Gastroesophageal sphincter (tissue), 4 donors: ENCODE results near the gene ARHGAP8. TPM values are rescaled to one million over a fixed set of nuclear protein-coding genes. Genes with fewer than 3 reads are reported as not detected.

Experiments
- ATAC-seq: fragments of 150-250 bp; one replicate; pipeline ENCODE4 v1.9.1; 2016; ENCODE audit warnings: mild to moderate bottlenecking, moderate library complexity
- H3K27ac ChIP-seq, 4 donors: fragments of 200-600 bp; sonication (generic) in 3 of 4; 1 replicate in 3 of 4; 2 replicates in 1 of 4; pipeline ENCODE4 v1.5.1; 2016 to 2019
- H3K27me3 ChIP-seq: fragments of 200-600 bp; sonication (generic); one replicate; pipeline ENCODE4 v1.5.1; 2019
- H3K36me3 ChIP-seq, 2 donors: fragments of 200-600 bp; sonication (generic); one replicate each; pipeline ENCODE4 v1.5.1; 2019; ENCODE audit warnings: control low read depth in 1 of 2
- H3K4me1 ChIP-seq, 3 donors: fragments of 200-600 bp; sonication (generic); 1 replicate in 2 of 3; 2 replicates in 1 of 3; pipeline ENCODE4 v1.5.1; 2016 to 2019; ENCODE audit warnings: control low read depth in 2 of 3
- H3K4me3 ChIP-seq, 2 donors: fragments of 200-600 bp; sonication (generic); one replicate each; pipeline ENCODE4 v1.5.1; 2019; ENCODE audit warnings: mild to moderate bottlenecking in 1 of 2, moderate library complexity in 1 of 2
- H3K9me3 ChIP-seq, 3 donors: fragments of 200-600 bp; sonication (generic); one replicate each; pipeline ENCODE4 v1.5.1; 2017 to 2019; ENCODE audit warnings: control low read depth in 2 of 3
- EP300 ChIP-seq: sonication (generic); formaldehyde crosslinking; IDR thresholded peaks from one replicate; pipeline ENCODE4 v1.6.1; 2017; ENCODE audit warnings: antibody characterized with exemption, mild to moderate bottlenecking
- POLR2A ChIP-seq, 2 donors: fragments of 450-650 bp; IDR thresholded peaks; one replicate each; pipeline ENCODE4 v1.6.1; 2017; ENCODE audit warnings: antibody characterized with exemption in 2 of 2, mild to moderate bottlenecking in 2 of 2, moderate library complexity in 1 of 2
- POLR2AphosphoS5 ChIP-seq: sonication (generic); formaldehyde crosslinking; IDR thresholded peaks from one replicate; pipeline ENCODE4 v1.6.1; 2017; ENCODE audit warnings: antibody characterized with exemption
- WGBS, 2 donors: methylation state at CpG; one replicate each; pipeline ENCODE4 v1.1.5; 2018; ENCODE audit warnings: low coverage in 1 of 2; 5-methylcytosine and 5-hydroxymethylcytosine counted together
- total RNA-seq, 4 donors: library from RNA; depleted of rRNA; stranded (reverse); fragments of >200 nt; gene quantifications; one replicate each; pipeline ENCODE4 v1.1.0, GENCODE V29; 2016
- TF ChIP-seq, protein P1 (sequence below), 4 experiments: fragments of 200-600 bp in 2 of 4; fragments of 450-650 bp in 2 of 4; sonication (generic) in 1 of 4; IDR thresholded peaks; one replicate each; pipeline ENCODE4 v1.5.1; 2017 to 2019; ENCODE audit warnings: antibody characterized with exemption in 4 of 4, mild to moderate bottlenecking in 2 of 4, moderate library complexity in 2 of 4

ARHGAP8 gene
- total RNA-seq, 4 donors from 2014 or later: 0.31 to 1.6 TPM; not detected in 2

DNA sequence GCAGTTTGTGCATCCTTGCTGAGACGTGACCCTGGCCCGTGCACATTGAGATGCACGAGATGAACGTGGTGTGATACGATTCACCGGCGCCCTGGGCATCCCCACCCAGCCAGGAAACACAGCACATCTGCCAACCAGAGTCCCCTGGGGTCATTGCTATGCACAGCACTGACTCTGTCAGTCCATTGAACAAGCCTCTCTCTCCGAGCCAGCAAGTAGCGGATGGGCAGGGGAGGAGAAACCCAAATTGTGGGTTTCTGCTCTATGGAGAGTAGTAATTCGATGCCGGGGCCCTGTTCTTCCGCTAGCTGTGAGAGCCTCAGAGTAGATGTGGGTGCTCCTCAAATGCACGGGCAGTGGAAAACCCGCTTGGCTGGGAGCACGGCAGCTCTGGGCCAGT is 85.1 kb downstream of the ARHGAP8 start:
- H3K27ac ChIP-seq: no peak overlapping the region
- H3K4me1 ChIP-seq: no peaks in the 10 kb centered on the region
- peaks cover 54% of the 10 kb centered on the region for H3K27me3 ChIP-seq
- no peak for ATAC-seq
- H3K4me3 ChIP-seq: no peak overlapping the region
- no peak for TF ChIP-seq POLR2A (IDR thresholded peaks at IDR 0.05)
- no peak for TF ChIP-seq POLR2AphosphoS5
- TF ChIP-seq EP300: no peak
- TF ChIP-seq, protein P1, sequence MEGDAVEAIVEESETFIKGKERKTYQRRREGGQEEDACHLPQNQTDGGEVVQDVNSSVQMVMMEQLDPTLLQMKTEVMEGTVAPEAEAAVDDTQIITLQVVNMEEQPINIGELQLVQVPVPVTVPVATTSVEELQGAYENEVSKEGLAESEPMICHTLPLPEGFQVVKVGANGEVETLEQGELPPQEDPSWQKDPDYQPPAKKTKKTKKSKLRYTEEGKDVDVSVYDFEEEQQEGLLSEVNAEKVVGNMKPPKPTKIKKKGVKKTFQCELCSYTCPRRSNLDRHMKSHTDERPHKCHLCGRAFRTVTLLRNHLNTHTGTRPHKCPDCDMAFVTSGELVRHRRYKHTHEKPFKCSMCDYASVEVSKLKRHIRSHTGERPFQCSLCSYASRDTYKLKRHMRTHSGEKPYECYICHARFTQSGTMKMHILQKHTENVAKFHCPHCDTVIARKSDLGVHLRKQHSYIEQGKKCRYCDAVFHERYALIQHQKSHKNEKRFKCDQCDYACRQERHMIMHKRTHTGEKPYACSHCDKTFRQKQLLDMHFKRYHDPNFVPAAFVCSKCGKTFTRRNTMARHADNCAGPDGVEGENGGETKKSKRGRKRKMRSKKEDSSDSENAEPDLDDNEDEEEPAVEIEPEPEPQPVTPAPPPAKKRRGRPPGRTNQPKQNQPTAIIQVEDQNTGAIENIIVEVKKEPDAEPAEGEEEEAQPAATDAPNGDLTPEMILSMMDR (IDR thresholded peaks at IDR 0.05): no peak
- H3K36me3 ChIP-seq: no peaks in the 10 kb centered on the region
- peaks cover 0 to 32% (median 0%) of the 10 kb centered on the region in 3 donors for H3K9me3 ChIP-seq
- 72% methylated on average over 6 of the region's 15 CpGs; no CpG with 5 or more reads in 1 of the 2 donors for WGBS, 2 donors

DNA sequence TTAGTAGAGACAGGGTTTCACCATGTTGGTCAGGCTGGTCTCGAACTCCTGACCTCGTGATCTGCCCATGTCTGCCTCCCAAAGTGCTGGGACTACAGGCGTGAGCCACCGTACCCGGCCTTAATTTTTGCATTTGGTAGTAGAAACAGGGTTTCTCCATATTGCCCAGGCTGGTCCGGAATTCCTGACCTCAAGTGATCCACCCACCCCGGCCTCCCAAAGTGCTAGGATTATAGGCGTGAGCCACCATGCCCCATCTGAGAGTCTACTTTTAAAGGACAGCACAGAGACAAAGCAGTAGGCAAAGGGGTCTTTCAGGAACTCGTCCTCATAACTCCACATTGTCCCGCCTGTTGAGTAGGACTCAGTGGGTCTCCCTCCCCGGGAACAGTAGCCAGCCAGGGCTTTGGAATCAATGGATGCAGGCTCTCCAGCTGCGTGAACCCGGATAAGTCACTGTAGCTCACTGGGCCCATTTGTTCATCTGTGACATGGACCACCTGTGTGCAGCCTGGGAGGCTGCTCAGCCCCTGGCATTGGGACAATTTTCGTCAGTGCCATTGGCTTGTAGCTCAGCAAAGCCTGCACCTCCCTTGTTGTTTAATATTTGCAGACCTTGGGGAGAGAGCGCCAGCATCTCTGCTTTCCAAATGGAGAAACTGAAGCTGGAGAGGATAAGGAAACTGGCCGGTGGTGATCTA is 86.1 kb downstream of the ARHGAP8 start:
- H3K27ac ChIP-seq: no peak overlapping the region
- no peak overlapping the region for H3K4me3 ChIP-seq
- WGBS, 2 donors: 38 to 40% methylated on average over 1 to 2 of the region's 16 CpGs
- H3K9me3 ChIP-seq: peaks cover 0 to 25% (median 0%) of the 10 kb centered on the region in 3 donors
- no peaks in the 10 kb centered on the region for H3K36me3 ChIP-seq
- H3K4me1 ChIP-seq: no peaks in the 10 kb centered on the region
- H3K27me3 ChIP-seq: peaks cover 54% of the 10 kb centered on the region
- TF ChIP-seq EP300: no peak
- no peak for TF ChIP-seq POLR2AphosphoS5
- no peak for TF ChIP-seq POLR2A (IDR thresholded peaks at IDR 0.05)
- TF ChIP-seq, protein P1 (IDR thresholded peaks at IDR 0.05): no peak
- ATAC-seq: no peak

DNA sequence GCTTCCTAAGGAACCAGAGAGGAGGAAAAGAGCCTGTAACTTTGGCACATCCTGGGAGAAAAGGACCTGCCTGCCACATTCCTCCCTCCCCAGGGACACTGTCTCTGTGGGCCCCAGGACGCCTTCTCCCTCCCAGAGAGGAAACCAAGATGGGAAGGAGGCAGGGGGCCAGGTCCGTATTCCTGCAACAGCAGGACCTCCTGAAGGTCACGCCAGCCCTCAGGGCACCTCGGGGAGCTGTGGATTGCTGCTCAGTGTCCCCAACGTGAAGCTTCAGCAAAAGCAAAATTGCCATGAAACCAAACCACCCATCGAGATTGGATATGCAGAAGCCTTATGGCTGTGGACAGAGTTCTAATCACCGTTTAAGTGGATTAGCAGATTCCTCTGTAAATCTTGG is 86.7 kb downstream of the ARHGAP8 start:
- H3K9me3 ChIP-seq: peaks cover 0 to 27% (median 0%) of the 10 kb centered on the region in 3 donors
- no peaks in the 10 kb centered on the region for H3K4me1 ChIP-seq
- ATAC-seq: no peak
- no peaks in the 10 kb centered on the region for H3K36me3 ChIP-seq
- H3K4me3 ChIP-seq: no peak overlapping the region
- WGBS, 2 donors: 20 to 56% methylated on average over 1 to 3 of the region's 7 CpGs
- peaks cover 54% of the 10 kb centered on the region for H3K27me3 ChIP-seq
- no peak overlapping the region for H3K27ac ChIP-seq
- TF ChIP-seq, protein P1 (IDR thresholded peaks at IDR 0.05): no peak
- TF ChIP-seq POLR2A (IDR thresholded peaks at IDR 0.05) (no peak), POLR2AphosphoS5 (no peak), EP300 (no peak)

DNA sequence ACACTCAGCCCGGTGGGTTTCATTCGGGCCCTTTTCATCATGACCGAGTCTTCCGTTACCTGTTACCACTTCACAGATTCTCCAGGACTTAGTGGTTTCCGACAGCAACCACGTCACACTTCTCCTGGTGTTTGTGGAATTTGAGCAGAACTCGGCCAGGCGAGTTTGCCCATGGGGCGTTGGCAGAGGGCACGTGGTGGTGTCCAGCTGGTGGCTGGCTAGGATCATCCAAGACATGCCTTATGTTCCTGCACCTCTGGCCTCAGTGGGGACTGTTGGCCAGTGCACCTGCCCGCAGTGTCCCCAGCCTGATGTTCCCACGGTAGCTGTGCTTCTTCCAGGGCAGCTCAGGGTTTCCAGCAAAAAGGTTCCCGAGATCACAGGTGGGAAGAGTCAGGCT is 87.3 kb downstream of the ARHGAP8 start:
- no peak for TF ChIP-seq EP300
- no peak for TF ChIP-seq POLR2A (IDR thresholded peaks at IDR 0.05)
- TF ChIP-seq POLR2AphosphoS5: no peak
- TF ChIP-seq, protein P1 (IDR thresholded peaks at IDR 0.05): no peak
- WGBS, 2 donors: 76 to 90% methylated on average over 3 of the region's 13 CpGs
- Histone ChIP-seq H3K9me3 (peaks cover 0 to 27% (median 0%) of the 10 kb centered on the region in 3 donors), H3K4me1 (no peaks in the 10 kb centered on the region), H3K27ac (no peak overlapping the region), H3K4me3 (no peak overlapping the region), H3K36me3 (no peaks in the 10 kb centered on the region), H3K27me3 (peaks cover 54% of the 10 kb centered on the region)
- no peak for ATAC-seq
